Activated naive CD8-positive, alpha-beta T cell (primary cell): ENCODE results near the gene FBLN5.

Experiments
- H3K27ac Mint-ChIP-seq: one replicate; pipeline ENCODE4 v1.8.0; 2021; ENCODE audit warnings: mixed read lengths
- H3K27me3 Mint-ChIP-seq: one replicate; pipeline ENCODE4 v1.8.0; 2021; ENCODE audit warnings: mixed read lengths
- H3K36me3 Mint-ChIP-seq: one replicate; pipeline ENCODE4 v1.8.0; 2021; ENCODE audit warnings: mixed read lengths
- H3K4me1 Mint-ChIP-seq: one replicate; pipeline ENCODE4 v1.8.0; 2021; ENCODE audit warnings: low read depth, mixed read lengths
- H3K4me3 Mint-ChIP-seq: one replicate; pipeline ENCODE4 v1.8.0; 2021; ENCODE audit warnings: mild to moderate bottlenecking, mixed read lengths
- H3K9me3 Mint-ChIP-seq: one replicate; pipeline ENCODE4 v1.8.0; 2021; ENCODE audit warnings: low read depth, mixed read lengths

The FBLN5 gene

DNA sequence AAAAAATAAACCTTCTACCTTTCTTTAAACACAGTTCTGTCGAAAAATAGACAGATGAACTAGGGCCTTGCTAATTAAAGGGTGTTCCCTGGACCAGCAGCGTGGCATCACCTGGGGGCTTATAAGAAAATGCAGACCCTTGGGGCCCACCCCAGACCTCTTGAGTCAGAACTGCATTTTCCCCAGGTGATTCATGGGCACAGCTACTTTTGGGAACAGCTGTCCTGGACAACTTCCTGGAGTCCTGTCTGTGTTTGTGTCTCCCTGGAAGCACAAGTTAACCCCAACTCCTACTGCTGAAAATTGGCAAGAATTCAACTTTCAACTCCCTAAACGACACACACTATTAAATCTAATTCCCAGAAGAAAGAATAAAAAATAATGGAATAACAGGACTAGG is 17.8 kb downstream of the FBLN5 start:
- Mint-ChIP-seq H3K36me3 (no peaks in the 10 kb centered on the region), H3K27ac (no peak overlapping the region), H3K27me3 (no peaks in the 10 kb centered on the region), H3K4me3 (no peak overlapping the region), H3K9me3 (no peaks in the 10 kb centered on the region), H3K4me1 (no peaks in the 10 kb centered on the region)

- H3K4me1 Mint-ChIP-seq: no peaks in the 10 kb centered on the region
- no peaks in the 10 kb centered on the region for H3K9me3 Mint-ChIP-seq
- H3K27me3 Mint-ChIP-seq: no peaks in the 10 kb centered on the region
- H3K4me3 Mint-ChIP-seq: no peak overlapping the region
- no peak overlapping the region for H3K27ac Mint-ChIP-seq
- H3K36me3 Mint-ChIP-seq: no peaks in the 10 kb centered on the region
These were observed 19.7 kb downstream of the FBLN5 start for GRCh38 chr14:91927800-91928199.

DNA sequence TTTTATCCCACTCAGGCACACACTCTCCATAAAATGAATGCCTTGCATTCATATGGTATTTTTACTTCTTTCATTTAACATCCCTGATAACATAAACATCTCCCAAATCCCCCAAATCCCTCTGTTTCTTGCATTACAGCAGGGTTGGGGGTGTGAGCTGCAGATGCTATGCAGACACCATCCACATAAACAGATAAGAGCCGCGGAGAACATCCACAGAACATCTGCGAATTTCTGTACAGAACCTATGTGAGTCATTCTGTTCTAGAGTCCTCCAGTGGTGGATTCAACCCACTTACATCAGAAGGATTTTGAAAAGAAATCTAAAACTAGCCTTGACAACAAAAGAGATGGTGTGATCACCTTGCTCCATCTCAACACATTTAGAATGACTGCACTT is 20.3 kb downstream of the FBLN5 start:
- H3K4me3 Mint-ChIP-seq: no peak overlapping the region
- no peaks in the 10 kb centered on the region for H3K4me1 Mint-ChIP-seq
- no peaks in the 10 kb centered on the region for H3K36me3 Mint-ChIP-seq
- no peaks in the 10 kb centered on the region for H3K9me3 Mint-ChIP-seq
- no peak overlapping the region for H3K27ac Mint-ChIP-seq
- H3K27me3 Mint-ChIP-seq: no peaks in the 10 kb centered on the region

DNA sequence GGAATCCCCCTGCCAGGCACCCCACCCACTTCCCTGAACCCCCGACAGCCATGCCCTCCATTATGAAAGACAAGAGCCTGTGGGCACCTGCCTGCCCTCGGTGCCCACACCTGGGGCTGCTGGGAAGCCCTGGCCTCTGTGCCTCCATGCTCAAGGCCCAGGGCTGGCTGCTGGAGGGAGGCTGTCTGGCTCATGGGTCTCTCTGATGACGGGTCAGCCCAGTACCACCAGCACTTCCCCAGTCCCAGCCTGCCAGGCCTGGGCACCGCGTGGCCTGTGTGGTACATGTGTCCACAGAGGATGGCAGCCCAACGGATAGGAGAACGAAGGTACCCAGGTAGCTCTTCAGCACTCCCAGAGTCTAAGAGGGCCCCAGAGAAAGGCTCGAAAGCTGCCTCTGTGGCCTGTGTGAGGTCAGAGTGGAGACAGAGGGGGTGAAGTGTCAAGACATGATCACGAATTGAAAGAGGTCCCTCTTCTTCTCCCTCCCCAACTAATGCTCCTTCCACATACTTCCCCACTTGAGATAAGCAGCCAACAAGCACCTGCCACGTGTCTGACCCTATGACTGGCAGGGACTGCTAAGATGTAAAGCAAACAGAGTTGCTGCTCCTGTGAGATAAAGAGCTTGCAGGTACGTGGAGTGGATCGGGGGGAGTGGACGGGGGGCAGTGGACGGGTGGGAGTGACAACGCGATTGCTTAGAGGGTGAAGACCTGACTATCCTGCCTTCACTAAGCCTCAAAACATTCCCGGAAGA is 21.2 kb downstream of the FBLN5 start:
- no peaks in the 10 kb centered on the region for H3K36me3 Mint-ChIP-seq
- H3K27ac Mint-ChIP-seq: no peak overlapping the region
- H3K9me3 Mint-ChIP-seq: no peaks in the 10 kb centered on the region
- H3K4me3 Mint-ChIP-seq: no peak overlapping the region
- no peaks in the 10 kb centered on the region for H3K4me1 Mint-ChIP-seq
- no peaks in the 10 kb centered on the region for H3K27me3 Mint-ChIP-seq

DNA sequence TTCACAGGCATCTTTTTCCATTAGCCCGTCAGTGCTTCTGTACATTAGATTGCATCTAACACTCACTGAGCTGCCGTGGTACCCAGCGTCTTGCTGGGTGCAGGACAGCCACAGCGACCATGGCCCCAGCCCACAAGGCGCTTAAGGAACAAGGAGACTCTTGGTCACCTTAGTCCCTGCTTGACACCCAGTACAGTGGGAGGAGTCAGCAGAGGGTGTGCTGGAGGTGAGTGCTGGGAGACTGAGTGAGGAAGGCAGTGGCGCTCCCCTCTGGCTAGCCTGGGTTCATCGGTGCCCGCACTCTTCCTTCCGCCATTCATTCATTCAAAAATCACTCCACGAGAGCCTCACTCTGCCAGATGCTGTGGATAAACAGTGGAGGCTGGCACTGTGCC is 21.8 kb downstream of the FBLN5 start:
- no peaks in the 10 kb centered on the region for H3K4me1 Mint-ChIP-seq
- no peaks in the 10 kb centered on the region for H3K27me3 Mint-ChIP-seq
- no peaks in the 10 kb centered on the region for H3K36me3 Mint-ChIP-seq
- H3K9me3 Mint-ChIP-seq: no peaks in the 10 kb centered on the region
- H3K4me3 Mint-ChIP-seq: no peak overlapping the region
- no peak overlapping the region for H3K27ac Mint-ChIP-seq

GRCh38 chr14:91925001-91925726 is 22.3 kb downstream of the FBLN5 start:
- H3K4me3 Mint-ChIP-seq: no peak overlapping the region
- H3K27me3 Mint-ChIP-seq: no peaks in the 10 kb centered on the region
- H3K36me3 Mint-ChIP-seq: no peaks in the 10 kb centered on the region
- H3K4me1 Mint-ChIP-seq: no peaks in the 10 kb centered on the region
- no peaks in the 10 kb centered on the region for H3K9me3 Mint-ChIP-seq
- no peak overlapping the region for H3K27ac Mint-ChIP-seq

- no peak overlapping the region for H3K27ac Mint-ChIP-seq
- H3K4me3 Mint-ChIP-seq: no peak overlapping the region
- no peaks in the 10 kb centered on the region for H3K27me3 Mint-ChIP-seq
- no peaks in the 10 kb centered on the region for H3K9me3 Mint-ChIP-seq
- H3K4me1 Mint-ChIP-seq: no peaks in the 10 kb centered on the region
- H3K36me3 Mint-ChIP-seq: peaks cover 2% of the 10 kb centered on the region
These were observed 27.0 kb downstream of the FBLN5 start for GRCh38 chr14:91920526-91920925.

DNA sequence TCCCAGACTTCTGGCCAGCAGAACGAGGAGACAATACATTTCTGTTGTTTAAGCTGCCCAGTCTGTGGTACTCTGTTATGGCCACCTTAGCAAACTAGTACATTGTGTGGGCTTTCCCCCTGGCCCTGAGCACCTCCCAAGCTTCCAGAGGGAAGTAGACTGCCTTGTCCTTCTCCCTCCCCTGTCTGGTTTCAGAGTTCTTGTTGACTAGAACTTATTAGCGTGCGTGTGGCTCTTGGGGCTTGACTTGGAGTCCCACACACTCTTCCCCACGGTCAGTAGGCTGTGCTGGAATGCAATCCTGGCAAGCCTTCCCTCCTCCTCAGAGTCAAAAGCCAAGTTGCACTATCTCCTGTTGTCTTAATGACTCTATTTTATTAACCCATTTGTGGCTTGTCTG is 27.7 kb downstream of the FBLN5 start:
- Mint-ChIP-seq H3K36me3 (peaks cover 2% of the 10 kb centered on the region), H3K27me3 (no peaks in the 10 kb centered on the region), H3K4me1 (no peaks in the 10 kb centered on the region), H3K9me3 (no peaks in the 10 kb centered on the region), H3K4me3 (no peak overlapping the region), H3K27ac (no peak overlapping the region)

DNA sequence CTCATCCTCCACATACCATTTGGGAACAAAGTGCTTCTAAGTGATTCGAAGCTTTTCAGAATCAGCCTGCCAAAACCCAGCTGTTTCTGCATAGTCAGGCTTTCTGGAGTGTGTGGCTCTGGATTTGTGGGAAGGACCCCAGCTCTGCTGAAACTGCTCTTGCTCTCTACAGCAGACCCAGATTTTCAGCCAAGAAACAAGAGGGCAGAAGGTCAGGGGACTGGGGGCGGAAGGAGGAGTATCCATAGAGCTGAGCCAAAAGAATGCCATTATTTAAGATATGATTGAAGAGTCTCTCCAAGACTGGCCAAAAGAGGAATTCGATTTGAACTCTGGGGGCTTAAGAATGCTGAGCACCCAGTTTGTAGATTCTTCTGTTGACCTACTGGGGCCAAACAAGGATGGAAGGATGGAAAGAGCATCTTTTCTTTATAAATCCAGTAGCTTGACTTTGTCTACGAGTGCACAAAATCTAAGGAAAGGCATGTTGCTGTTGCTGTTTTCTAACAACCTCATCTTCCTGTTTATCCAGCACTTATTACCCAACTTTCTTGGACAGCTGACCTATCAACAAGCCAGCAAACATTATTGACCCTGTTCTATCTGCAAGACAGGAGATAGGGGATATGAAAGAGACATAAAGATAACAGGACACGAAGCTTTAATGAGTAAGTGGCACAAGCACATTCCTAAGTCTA is 29.2 kb downstream of the FBLN5 start:
- no peaks in the 10 kb centered on the region for H3K9me3 Mint-ChIP-seq
- H3K36me3 Mint-ChIP-seq: peaks cover 2% of the 10 kb centered on the region
- H3K27ac Mint-ChIP-seq: no peak overlapping the region
- no peak overlapping the region for H3K4me3 Mint-ChIP-seq
- H3K4me1 Mint-ChIP-seq: no peaks in the 10 kb centered on the region
- no peaks in the 10 kb centered on the region for H3K27me3 Mint-ChIP-seq

DNA sequence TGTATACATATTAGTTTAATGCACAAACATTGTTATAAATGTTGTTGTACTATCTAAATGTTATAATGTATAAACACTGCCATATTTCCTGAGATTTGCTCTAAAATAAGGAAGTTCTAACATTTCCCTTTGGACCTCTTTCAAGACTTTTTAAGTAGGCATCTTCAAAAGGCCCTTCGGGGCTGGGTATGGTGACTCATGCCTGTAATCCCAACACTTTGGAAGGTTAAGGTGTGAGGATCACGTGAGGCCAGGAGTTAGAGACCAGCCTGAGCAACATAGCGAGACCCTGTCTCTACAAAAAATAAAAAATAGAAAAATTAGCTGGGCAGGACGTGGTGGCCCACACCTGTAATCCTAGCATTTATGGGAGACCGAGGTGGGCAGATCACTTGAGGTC is 35.5 kb downstream of the FBLN5 start:
- Mint-ChIP-seq H3K4me1 (peaks cover 17% of the 10 kb centered on the region), H3K4me3 (no peak overlapping the region), H3K36me3 (peaks cover 4% of the 10 kb centered on the region), H3K27ac (no peak overlapping the region), H3K27me3 (no peaks in the 10 kb centered on the region), H3K9me3 (no peaks in the 10 kb centered on the region)

DNA sequence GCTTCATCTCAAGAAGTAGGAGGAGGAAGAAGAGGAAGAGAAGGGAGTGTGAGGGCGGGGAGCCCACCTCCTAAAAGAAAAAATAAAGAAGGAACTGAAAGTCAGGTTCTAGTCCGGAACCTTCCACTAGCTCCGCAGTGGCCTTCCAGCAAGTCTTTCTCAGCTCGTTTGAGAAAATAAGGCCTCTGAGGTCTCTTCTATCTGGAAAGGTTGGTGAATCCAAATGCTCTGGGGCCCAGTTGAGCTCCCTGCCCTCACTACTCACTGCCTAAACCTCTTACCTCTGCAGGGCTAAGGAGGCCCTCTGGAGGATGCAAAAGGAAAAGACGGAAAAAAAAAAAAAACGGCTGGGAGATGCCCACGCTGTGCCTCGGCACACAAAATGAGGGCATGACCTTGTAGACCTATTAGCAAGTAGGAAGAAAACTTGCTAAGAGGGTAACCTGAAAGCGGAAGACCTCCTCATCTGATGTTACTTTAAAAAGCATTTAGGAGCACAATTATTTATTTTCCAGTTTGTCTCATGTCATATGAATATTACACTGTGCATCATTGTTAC is 35.9 kb downstream of the FBLN5 start:
- no peaks in the 10 kb centered on the region for H3K27me3 Mint-ChIP-seq
- peaks cover 4% of the 10 kb centered on the region for H3K36me3 Mint-ChIP-seq
- H3K4me3 Mint-ChIP-seq: no peak overlapping the region
- peak overlapping the region; percentile 35 for H3K27ac Mint-ChIP-seq
- no peaks in the 10 kb centered on the region for H3K9me3 Mint-ChIP-seq
- H3K4me1 Mint-ChIP-seq: peaks cover 17% of the 10 kb centered on the region

- H3K27ac Mint-ChIP-seq: no peak overlapping the region
- H3K27me3 Mint-ChIP-seq: no peaks in the 10 kb centered on the region
- peaks cover 17% of the 10 kb centered on the region for H3K4me1 Mint-ChIP-seq
- no peak overlapping the region for H3K4me3 Mint-ChIP-seq
- no peaks in the 10 kb centered on the region for H3K9me3 Mint-ChIP-seq
- H3K36me3 Mint-ChIP-seq: peaks cover 2% of the 10 kb centered on the region
These were observed 37.3 kb downstream of the FBLN5 start for GRCh38 chr14:91910196-91910595.

- no peaks in the 10 kb centered on the region for H3K9me3 Mint-ChIP-seq
- no peaks in the 10 kb centered on the region for H3K27me3 Mint-ChIP-seq
- no peak overlapping the region for H3K4me3 Mint-ChIP-seq
- H3K27ac Mint-ChIP-seq: no peak overlapping the region
- H3K4me1 Mint-ChIP-seq: peaks cover 14% of the 10 kb centered on the region
- H3K36me3 Mint-ChIP-seq: peaks cover 2% of the 10 kb centered on the region
These were observed 41.1 kb downstream of the FBLN5 start for GRCh38 chr14:91906374-91906773.

- Mint-ChIP-seq H3K4me3 (no peak overlapping the region), H3K27me3 (no peaks in the 10 kb centered on the region), H3K4me1 (peaks cover 7% of the 10 kb centered on the region), H3K36me3 (peaks cover 2% of the 10 kb centered on the region), H3K27ac (no peak overlapping the region), H3K9me3 (no peaks in the 10 kb centered on the region)
These were observed 42.4 kb downstream of the FBLN5 start for GRCh38 chr14:91904956-91905645.

DNA sequence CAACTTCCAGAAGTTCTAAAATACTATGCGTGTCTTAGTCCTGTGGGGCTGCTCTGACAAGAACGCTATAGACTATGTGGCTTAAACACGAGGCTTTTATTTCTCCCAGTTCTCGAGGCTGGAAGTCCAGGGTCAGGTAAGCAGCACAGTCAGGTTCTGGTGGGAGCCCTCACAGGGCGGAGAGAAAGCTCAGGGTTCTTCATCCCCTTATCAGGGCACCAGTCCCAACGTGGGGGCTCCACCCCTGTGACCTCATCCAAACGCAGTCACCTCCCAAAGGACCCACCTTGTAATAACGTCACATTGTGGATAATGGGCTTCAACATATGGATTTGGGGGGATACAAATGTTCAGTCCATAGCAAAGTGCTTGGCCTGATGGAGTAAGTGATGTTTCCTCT is 43.0 kb downstream of the FBLN5 start:
- Mint-ChIP-seq H3K4me3 (no peak overlapping the region), H3K36me3 (peaks cover 2% of the 10 kb centered on the region), H3K27ac (no peak overlapping the region)

More for the DNA sequence above, 43.0 kb downstream of the FBLN5 start:
- no peaks in the 10 kb centered on the region for H3K9me3 Mint-ChIP-seq
- no peaks in the 10 kb centered on the region for H3K27me3 Mint-ChIP-seq
- peaks cover 7% of the 10 kb centered on the region for H3K4me1 Mint-ChIP-seq
